Activated CD4-positive, alpha-beta T cell treated with anti-CD3 and anti-CD28 coated beads for 4 hours (primary cell): Measurements from ENCODE around the gene CHMP4B.

ENCODE experiments used
- DNase-seq, 2 donors: peaks; one replicate each; pipeline ENCODE4 v3.0.0-alpha.2; 2020

CHMP4B gene, protein sequence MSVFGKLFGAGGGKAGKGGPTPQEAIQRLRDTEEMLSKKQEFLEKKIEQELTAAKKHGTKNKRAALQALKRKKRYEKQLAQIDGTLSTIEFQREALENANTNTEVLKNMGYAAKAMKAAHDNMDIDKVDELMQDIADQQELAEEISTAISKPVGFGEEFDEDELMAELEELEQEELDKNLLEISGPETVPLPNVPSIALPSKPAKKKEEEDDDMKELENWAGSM

DNA sequence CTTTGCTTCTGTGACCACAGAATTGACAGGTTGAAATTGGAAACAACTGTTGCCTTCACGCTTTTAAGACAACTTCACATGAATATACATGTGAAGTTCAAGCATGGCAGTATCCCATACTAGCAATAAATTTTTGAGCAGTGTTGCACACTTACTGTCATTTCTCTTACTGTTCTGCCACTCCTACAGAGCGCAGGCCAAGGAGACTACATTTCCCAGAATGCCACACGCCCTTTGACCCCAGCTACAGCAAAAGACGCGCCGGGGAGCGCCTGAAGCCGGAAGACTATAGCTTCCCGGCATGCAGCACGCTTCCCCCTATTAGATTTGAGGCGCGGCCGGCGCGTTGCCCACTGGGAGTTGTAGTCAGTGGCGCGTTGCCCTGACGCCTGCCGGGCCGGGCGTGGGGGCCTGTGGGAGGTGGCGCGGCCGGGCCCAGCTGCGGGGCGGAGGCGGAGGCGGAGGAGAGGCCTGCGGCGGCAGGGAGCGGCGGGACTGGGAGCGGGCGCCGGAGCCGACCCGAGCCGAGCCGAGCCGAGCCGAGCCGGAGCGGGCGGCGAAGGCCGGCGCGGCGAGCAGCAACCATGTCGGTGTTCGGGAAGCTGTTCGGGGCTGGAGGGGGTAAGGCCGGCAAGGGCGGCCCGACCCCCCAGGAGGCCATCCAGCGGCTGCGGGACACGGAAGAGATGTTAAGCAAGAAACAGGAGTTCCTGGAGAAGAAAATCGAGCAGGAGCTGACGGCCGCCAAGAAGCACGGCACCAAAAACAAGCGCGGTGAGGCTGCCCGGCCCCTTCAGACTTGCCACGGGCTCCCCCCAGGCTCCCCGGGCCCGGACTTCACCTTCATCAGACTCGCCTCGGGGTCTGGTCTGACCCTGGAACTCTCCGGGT lies at the start of gene CHMP4B:
TSS of gene CHMP4B (plus strand) at position 464 of the 891 bp plus-strand sequence. CDS start at position 585, 121 bp downstream.
- DNase-seq, result peak; percentile 98 to 99

DNA sequence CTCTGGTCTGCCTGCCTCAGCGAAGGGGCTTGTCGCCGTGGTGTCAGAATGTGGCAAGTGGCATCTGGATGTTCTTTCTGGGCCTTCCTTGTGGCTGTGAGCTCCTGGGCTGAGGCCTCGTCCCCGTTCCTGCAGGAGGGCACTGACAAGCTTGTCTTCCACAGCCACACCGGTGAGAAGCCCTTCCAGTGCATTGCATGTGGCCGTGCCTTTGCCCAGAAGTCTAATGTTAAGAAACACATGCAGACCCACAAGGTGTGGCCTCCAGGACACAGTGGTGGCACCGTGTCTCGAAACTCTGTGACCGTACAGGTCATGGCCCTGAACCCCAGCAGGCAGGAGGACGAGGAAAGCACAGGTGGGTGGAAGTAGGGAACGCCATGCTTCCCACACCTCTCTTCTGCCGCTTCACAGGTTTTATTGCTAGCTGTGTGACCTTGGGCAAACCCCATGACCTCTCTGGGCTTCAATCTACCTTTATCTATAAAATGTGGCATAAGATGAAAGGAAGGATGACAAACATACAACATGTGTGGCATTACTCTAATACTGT lies 49.4 kb upstream of the CHMP4B start:
- DNase-seq, result no peak

DNA sequence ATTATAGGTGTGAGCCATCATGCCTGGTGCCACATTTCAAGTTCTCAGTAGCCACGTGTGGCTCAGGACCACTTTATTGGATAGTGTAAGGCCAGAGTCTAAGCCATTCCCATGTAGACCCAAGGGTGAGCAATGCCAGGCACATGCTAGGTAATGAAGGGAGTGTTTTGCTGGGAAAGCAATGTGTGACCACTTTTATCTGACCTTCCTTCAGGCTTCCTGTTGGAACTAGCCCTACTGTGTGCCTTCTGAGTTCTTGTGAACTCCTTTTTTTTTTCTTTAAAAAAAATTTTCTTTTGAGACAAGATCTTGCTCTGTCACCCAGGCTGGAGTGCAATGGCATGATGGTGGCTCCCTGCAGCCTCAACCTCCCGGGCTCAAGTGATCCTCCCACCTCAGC lies 46.0 kb upstream of the CHMP4B start:
- DNase-seq, result no peak

DNA sequence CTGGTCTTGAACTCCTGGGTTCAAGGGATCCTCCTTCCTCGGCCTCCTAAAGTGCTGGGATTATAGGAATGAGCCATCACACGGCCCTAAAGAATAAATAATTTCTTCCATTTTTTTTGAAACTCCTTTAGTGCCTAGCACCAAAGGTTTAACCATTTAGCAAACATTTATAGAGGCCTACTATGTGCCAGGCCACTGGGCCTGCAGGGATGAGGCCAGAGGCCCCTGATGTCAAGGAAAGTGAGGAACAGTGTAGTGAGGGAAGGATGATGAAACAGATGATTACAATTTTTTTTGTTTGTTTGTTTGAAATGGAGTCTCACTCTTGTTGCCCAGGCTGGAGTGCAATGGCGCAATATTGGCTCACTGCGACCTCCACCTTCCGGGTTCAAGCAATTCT lies 45.6 kb upstream of the CHMP4B start:
- no peak for DNase-seq

DNA sequence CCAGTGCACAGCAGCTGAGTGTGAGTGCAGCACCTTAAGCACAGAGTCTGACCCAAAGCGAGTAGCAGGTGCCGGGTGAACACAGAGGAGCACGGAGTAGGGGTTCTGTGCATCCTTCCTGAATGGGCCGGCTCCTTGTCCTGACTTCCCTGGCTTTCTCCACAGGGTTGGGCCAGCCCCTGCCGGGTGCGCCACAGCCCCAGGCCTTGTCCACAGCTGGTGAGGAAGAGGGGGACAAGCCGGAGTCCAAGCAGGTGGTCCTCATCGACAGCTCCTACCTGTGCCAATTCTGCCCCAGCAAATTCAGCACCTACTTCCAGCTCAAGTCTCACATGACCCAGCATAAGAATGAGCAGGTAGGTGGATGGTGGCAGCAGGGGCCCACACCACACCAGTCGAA lies 44.5 kb upstream of the CHMP4B start:
- no peak for DNase-seq

DNA sequence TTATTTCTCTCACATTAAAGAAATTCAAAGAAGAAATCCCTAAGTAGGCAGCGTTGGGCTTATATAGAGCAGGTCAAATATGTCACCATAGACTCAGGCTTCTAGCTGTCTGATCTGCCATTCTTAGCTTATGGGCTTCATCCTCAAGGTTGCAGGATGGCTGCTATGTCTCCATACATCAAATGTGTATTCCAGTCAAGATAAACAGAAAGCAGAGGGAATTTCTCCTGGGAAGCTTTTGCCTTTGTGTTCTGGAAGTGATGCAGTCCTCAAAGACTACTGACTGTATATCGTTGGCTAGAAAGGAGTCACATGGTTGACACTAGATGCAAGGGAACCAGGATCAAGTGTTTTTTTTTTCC lies 43.4 kb upstream of the CHMP4B start:
- no peak for DNase-seq

DNA sequence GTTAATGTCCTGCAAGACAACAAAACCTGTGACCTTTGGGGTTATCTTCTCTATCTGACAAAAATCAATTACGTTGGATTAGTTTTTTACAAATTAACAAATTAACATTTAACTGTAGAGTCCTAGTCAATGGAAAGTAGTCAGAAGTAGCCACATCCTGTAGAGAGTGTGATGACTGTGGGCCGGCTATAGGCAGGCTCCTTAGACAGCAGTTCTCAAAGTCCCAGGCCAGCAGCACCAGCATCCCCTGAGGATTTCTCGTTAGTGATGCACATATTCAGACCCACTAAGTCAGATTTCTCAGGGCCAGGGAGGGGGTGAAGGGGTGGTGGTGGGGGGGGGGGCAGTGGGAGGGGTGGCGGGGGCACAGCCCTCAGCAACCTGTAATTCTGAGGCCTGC lies 42.1 kb upstream of the CHMP4B start:
- no peak for DNase-seq

DNA sequence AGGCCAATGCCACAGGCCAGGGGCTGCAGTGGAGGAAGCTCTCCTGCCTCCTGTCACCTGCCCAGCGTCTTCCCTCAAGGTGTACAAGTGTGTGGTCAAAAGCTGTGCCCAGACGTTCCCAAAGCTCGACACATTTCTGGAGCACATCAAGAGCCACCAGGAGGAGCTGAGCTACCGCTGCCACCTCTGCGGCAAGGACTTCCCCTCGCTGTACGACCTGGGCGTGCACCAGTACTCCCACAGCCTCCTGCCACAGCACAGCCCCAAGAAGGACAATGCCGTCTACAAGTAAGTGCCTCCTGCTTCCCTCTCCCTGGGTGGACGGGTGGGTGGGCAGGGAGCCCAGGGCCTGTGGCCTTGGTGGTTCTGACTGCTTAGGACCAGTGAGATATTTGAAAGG lies 41.1 kb upstream of the CHMP4B start:
- no peak for DNase-seq

DNA sequence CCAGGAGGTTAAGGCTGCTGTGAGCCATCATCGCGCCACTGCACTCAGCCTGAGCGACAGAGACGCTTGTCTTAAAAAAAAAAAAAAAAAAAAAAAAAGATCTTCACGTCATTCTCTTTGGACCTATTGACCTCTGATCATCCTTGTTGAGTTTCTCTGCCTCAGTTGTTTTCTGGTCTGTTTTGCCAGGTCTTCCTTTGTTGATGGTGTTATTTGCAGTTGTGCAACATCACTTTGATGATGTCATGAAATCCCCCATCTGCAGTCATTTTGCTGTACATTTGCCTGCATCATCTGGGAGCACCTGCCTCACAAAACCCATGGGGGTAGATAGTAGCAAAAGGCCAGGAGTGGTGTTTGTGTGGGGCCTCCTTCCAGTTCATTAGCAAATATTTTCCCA lies 39.2 kb upstream of the CHMP4B start:
- no peak for DNase-seq

DNA sequence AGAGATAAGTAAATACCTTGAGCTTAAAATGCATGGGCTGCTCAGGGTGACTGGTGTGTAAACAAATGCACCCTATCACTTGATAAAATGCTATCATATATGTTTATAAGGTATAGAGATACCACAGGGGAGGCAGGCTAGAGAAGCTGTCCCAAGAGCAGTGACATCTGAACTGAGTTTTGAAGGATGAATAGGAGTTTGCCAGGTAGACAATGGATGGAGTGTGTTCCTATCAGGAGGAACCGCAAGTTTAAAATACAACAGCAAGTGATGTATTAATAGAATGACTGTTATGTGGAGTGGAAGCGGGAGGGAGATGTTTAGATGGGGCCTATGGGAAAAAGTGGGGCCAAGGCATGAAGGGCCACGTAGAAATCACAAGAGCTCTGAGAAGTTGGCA lies 38.7 kb upstream of the CHMP4B start:
- no peak for DNase-seq

DNA sequence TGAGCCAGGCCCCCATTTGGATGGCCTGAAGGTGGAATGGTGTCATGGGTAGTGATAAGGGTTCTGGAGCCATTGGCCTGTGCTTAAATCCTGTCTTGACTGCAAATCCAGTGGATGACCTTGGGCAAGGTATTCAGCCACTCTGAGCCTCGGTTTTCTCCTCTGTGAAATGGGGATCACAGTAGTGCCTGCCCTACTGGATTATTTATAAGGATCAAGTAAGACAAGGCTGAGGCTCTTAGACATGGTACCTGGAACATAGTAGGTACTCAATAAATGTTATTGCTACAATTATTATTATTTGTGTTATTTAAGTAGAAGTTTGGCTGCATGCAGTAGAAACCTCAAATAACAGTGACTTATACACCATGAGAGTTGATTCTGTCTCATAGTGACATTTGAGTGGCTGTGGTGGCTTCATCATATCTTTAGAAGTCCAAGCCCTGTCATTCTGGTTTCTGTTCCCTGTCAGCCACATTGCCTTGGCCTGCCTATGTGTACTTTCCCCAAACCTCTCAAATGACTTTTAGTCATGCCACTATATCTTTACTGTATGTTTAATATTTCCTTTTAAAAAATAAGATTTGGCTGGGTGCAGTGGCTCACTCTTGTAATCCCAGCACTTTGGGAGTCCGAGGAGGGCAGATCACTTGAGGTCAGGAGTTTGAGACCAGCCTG lies 37.6 kb upstream of the CHMP4B start:
- DNase-seq, result no peak

DNA sequence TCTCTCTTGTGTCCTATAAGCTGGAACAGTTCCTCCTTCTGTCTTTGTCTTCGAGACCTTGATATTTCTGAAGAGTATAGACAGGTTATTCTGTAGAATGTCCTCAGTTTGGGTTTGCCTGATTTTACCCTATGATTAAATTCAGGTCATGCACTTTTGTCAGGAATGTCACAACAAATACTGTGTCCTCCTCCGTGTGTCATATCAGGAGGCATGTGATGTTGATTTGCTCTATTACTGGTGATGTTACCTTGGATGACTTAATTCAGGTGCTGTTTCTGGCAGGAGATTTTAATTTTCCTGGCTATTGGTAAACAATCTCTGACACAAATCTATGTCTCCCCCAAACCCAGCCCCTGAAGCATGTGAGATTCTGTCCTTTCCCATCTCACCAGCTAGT lies 33.3 kb upstream of the CHMP4B start:
- DNase-seq, result no peak

DNA sequence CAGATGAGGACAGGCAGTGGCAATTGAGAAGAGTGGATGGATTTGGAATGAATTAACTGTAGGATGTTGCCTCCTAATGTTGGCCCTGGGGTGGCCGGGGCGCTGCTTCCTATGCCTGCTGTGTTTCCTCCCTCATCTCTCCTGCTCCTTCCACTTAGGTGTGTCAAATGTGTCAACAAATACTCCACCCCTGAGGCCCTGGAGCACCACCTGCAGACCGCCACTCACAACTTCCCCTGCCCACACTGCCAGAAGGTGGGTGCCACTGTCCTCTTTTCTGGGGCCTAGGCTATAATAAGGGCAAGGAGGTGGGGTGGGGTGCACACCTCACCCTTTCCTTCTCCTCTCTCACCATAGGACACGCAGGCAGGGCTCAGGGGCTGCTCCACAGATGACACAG lies 30.0 kb upstream of the CHMP4B start:
- DNase-seq, result no peak

DNA sequence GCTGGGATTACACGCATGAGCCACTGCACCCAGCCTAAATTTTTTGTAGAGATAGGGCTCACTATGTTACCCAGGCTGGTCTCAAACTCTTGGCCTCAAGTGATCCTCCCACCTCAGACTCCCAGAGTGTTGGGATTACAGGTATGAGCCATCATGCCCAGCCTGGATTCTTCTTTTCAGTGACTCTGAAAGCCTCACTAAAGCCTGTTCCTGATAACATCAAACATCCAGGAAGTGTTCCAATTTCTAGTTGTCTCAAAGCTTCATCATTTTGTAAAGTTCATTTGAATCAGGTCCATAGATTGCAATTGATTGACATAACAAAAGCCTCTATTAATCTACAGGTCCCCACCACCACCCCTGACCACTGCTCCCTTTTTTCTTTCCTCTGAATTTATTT lies 29.2 kb upstream of the CHMP4B start:
- DNase-seq, result no peak

DNA sequence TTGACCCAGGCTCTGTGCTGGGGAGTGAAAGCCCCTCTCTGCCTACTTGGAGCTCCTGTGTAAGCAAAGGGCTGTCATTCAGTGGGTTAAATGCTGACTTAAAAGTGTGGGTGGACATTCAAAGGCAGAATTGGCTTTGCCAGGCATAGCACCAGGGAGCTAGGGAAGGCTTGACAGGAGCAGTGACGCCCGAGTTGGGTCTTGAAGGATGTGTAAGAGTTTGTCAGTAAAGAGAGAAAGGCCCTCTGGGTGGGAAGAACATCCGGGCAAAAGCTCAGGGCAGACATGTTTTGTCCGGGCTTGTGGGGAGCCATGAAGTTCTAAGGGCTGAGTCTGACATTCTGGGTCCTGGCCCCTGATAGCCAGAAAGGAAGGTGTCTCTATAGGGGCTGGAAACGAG lies 27.9 kb upstream of the CHMP4B start:
- no peak for DNase-seq

DNA sequence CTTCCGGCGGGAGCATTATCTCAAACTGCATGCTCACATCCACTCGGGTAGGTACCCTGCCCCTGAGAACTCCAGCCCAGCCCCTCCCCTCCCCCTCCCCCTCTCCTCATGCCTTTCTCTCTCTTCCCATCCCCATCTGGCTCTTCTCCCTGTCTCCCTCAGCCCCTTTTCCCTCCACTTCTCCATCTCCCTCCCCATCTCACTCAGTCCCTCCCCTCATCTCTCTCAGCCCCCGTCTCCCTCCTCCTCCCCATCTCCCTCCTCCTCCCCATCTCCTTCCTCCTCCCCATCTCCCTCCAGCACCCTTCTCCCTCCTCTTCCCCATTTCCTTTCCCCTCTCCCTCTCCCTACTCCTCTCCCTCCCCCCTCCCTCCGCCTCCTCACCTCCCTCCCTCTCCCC lies 27.3 kb upstream of the CHMP4B start:
- no peak for DNase-seq

DNA sequence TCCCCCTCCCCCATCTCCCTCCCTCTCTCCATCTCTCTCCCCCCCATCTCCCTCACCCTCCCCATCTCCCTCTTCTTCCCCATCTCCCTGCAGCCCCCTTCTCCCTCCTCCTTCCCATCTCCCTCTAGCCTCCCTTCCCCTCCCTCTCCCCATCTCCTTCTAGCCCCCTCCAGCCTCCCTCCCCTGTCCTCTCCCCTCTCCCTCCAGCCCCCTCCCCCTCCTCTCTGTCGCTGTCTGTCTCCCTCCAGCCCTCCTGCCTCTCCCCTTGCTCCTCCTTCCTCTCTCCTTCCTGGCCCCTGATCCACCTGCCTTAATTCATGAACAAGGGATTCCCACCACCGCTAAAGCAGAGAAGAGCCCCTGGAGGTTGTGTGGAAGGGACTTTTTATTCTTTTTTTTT lies 26.9 kb upstream of the CHMP4B start:
- DNase-seq, result no peak

DNA sequence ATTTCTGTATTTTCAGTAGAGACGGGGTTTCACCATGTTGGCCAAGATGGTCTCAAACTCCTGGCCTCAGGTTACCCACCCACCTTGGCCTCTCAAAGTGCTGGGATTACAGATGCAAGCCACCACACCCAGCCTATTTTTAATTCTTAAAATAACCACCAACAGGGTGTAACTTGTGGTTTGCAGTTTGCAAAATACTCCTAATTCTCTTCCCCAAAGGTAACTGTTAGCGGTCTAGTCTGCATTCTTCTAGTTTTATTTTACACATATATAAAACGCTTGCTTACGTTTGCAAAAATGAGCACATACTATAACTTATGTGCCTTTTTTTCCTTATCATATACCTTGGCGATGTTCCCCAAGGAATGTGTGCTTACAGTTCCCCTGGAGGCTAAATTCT lies 25.6 kb upstream of the CHMP4B start:
- DNase-seq, result no peak

DNA sequence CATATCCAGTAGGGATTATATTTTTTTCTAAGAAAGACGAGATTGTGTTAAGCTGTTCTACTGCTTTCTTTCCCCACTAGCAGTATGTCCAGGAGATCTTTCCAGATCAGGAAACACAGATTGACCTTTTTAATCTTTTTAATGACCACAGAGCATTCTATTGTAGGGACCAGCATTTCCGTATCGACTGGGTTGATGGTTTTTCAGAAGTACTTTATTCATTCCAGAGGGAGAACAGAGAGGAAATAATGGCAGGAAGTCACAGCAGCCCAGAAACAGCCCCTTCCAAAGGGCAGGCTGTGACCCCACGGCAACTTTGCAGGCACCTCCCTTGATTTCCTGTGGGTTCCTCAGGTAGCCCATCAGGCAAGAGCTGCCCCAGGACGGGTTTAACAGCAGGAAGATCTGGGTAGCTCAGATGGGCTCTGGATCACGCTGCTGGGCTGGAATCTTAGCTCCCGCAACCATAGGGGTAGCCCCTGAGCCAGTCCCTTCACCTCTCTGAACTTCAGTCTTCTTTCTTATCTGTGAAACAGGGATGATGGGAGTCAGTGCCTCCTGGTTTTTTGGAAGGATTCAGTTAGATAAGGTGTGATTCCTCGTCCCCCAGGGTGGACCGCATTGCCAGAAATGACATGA lies 23.8 kb upstream of the CHMP4B start:
- DNase-seq, result no peak

DNA sequence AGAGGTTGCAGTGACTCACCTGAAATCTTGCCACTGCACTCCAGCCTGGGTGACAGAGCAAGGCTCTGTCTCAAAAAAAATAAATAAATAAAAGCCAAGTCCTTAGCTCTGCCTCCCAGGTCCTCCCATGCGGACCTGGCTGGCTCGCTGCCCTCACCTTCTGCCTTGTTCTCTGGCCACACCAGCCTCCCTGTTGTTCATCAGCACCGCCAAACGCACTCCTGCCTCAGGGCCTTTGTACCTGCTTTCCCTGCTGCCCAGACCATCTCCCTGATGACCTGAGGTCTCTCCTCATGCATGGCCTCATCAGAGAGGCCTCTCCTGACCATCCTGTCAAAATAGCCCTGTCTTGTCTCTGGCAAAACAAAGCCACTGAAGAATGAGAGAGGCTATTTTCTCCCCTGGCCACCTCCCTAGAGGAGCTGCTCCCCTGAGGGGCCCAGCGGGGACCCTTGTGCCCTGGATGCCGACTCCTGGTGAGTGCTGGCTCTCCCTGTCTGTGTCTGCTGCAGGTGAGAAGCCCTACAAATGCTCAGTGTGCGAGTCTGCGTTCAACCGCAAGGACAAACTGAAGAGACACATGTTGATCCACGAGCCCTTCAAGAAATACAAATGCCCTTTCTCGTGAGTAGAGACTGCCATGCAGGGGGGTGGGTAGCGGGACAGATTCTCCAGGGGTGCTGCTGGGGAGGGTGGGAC lies 22.6 kb upstream of the CHMP4B start:
- no peak for DNase-seq

DNA sequence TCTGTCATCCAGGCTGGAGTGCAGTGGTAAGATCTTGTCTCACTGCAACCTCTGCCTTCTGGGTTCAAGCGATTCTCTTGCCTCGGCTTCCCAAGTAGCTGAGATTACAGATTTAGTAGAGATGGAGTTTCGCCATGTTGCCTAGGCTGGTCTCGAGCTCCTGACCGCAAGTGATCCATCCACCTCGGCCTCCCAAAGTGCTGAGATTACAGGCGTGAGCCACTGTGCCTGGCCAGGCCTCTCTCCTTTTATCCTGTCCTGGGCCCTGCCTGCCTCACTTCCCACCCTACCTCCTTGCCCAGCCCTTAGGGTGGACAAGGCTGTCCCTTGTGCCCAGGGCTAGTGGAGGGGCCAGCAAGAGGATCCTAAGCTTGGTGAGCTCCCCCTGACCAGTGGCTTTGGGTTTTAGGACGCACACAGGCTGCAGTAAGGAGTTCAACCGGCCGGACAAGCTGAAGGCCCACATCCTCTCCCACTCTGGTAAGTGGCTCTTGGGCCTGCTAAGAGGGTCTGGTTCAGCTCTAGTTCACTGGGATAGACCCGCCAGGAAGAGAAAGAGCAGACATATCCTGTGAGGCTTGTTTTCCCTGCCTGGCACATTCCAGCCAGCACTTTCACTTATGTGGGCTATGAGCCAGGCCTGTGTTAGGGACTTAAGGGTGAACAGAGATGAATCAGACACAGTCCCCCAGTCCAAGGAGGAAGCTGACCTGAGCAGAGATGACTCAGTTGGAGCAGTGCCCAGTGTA lies 21.9 kb upstream of the CHMP4B start:
- no peak for DNase-seq

DNA sequence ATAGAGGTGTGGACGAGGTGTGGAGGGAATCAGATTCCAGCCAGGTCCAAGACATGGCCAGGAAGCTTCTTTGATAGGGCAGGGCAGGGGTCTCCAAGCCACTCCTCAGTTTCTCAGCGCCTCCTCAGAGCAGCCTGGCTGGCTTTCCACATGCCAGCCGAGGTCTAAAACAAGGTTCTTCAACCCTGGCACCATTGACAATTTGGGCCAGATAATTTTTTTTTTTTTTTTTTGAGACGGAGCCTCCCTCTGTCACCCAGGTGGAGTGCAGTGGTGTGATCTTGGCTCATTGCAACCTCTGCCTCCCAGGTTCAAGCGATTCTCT lies 21.3 kb upstream of the CHMP4B start:
- DNase-seq, result no peak
